Kidney epithelial cell (primary cell): ENCODE measurements around the gene TCHH. TPM values are rescaled to one million over a fixed set of nuclear protein-coding genes. Genes with fewer than 3 reads are reported as not detected.

ENCODE experiments used
- DNase-seq: peaks from one replicate; pipeline ENCODE4 v3.0.0-alpha.2; 2010; ENCODE audit warnings: low read depth
- H3K27me3 ChIP-seq: 2 replicates; pipeline ENCODE4 v1.6.0; 2011; ENCODE audit warnings: low read length; ENCODE audit not compliant: control insufficient read depth, insufficient read depth
- H3K36me3 ChIP-seq: 2 replicates; pipeline ENCODE4 v1.5.1; 2011; ENCODE audit warnings: low read length; ENCODE audit not compliant: control insufficient read depth, insufficient read depth
- H3K4me3 ChIP-seq: 2 replicates; pipeline ENCODE4 v1.5.1; 2011; ENCODE audit warnings: low read depth, mild to moderate bottlenecking, control low read depth, low read length
- CTCF ChIP-seq: IDR thresholded peaks from 2 replicates; pipeline ENCODE4 v1.5.1; 2011; ENCODE audit warnings: mild to moderate bottlenecking, moderate library complexity, low read length, control low read depth, inconsistent platforms; ENCODE audit not compliant: insufficient read depth, poor library complexity, severe bottlenecking
- total RNA-seq: library from RNA; depleted of rRNA; stranded (reverse); fragments of >200 nt; gene quantifications from 2 replicates; pipeline ENCODE4 v1.2.3, GENCODE V29; 2015

Gene TCHH
- total RNA-seq, 1 donor from 2014 or later: 0.08 TPM

- DNase-seq: no peak
- H3K36me3 ChIP-seq: no peaks in the 10 kb centered on the region
- peaks cover 74% of the 10 kb centered on the region for H3K27me3 ChIP-seq
- no peak for TF ChIP-seq CTCF
- H3K4me3 ChIP-seq: peak overlapping the region; percentile 32
Measured at GRCh38 chr1:152110860-152111514, 4.3 kb downstream of the TCHH start.

- Histone ChIP-seq H3K27me3 (peaks cover 74% of the 10 kb centered on the region), H3K4me3 (peak overlapping the region; percentile 32), H3K36me3 (no peaks in the 10 kb centered on the region)
- no peak for TF ChIP-seq CTCF
- no peak for DNase-seq
Measured at GRCh38 chr1:152110365-152110859, 4.8 kb downstream of the TCHH start.

GRCh38 chr1:152109998-152110294, 5.3 kb downstream of the TCHH start:
- peak overlapping the region; percentile 32 for H3K4me3 ChIP-seq
- no peak for TF ChIP-seq CTCF

GRCh38 chr1:152109231-152109997, 5.8 kb downstream of the TCHH start:
- no peaks in the 10 kb centered on the region for H3K36me3 ChIP-seq
- no peak for TF ChIP-seq CTCF
- no peak for DNase-seq
- H3K27me3 ChIP-seq: peaks cover 69% of the 10 kb centered on the region
- H3K4me3 ChIP-seq: peak overlapping the region; percentile 32

More at GRCh38 chr1:152109998-152110294, 5.3 kb downstream of the TCHH start:
- Histone ChIP-seq H3K27me3 (peaks cover 72% of the 10 kb centered on the region), H3K36me3 (no peaks in the 10 kb centered on the region)
- no peak for DNase-seq

- Histone ChIP-seq H3K4me3 (no peak overlapping the region), H3K36me3 (no peaks in the 10 kb centered on the region), H3K27me3 (peaks cover 64% of the 10 kb centered on the region)
- TF ChIP-seq CTCF: no peak
- DNase-seq: no peak
Measured at GRCh38 chr1:152108882-152109222, 6.4 kb downstream of the TCHH start.
